ENCODE results near the gene BAD. TPM values are rescaled to one million over a fixed set of nuclear protein-coding genes. Genes with fewer than 3 reads are reported as not detected.
A peak's percentile ranks its signal among the peaks of the same experiment; 100 is the strongest.

Gene BAD
- total RNA-seq, 1 donor from 2014 or later: 26.6 TPM

DNA sequence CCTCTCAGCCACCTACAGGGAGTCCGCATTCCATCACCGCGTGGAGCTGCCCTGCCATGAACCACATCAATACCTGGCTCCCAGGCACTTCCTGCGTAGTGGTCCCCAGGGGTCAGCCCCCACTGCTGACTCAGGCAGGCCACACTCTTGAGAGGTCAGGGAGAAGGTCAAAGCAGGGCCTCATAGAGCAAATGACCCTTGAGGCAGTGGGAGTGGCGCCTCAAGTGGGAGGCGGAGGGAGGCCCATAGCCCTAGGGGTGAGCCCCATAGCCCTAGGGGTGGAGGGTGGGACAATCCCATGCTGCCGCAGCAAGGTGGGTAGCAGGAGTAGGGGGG, 38.4 kb upstream of the BAD start:
- no peak for DNase-seq
- intact Hi-C loops (cut with micrococcal nuclease): no loop called here
- POLR2A ChIA-PET: interaction anchor here (1.5 kb wide), 1 partner anchor 13 kb away, joined by 4 read pairs; no protein-coding TSS in a partner anchor
- Mint-ChIP-seq H3K36me3 (ENCODE audit: low read depth) (peaks cover 18% of the 10 kb centered on the region), H3K9me3 (peaks cover 1% of the 10 kb centered on the region), H3K27ac (no peak overlapping the region), H3K27me3 (no peaks in the 10 kb centered on the region), H3K4me3 (no peak overlapping the region), H3K4me1 (peaks cover 14% of the 10 kb centered on the region)
- TF ChIP-seq, protein P1, sequence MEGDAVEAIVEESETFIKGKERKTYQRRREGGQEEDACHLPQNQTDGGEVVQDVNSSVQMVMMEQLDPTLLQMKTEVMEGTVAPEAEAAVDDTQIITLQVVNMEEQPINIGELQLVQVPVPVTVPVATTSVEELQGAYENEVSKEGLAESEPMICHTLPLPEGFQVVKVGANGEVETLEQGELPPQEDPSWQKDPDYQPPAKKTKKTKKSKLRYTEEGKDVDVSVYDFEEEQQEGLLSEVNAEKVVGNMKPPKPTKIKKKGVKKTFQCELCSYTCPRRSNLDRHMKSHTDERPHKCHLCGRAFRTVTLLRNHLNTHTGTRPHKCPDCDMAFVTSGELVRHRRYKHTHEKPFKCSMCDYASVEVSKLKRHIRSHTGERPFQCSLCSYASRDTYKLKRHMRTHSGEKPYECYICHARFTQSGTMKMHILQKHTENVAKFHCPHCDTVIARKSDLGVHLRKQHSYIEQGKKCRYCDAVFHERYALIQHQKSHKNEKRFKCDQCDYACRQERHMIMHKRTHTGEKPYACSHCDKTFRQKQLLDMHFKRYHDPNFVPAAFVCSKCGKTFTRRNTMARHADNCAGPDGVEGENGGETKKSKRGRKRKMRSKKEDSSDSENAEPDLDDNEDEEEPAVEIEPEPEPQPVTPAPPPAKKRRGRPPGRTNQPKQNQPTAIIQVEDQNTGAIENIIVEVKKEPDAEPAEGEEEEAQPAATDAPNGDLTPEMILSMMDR (IDR thresholded peaks at IDR 0.05): no peak
- CTCF ChIA-PET: no interaction called here
- ATAC-seq (ENCODE audit: low read depth): no peak

DNA sequence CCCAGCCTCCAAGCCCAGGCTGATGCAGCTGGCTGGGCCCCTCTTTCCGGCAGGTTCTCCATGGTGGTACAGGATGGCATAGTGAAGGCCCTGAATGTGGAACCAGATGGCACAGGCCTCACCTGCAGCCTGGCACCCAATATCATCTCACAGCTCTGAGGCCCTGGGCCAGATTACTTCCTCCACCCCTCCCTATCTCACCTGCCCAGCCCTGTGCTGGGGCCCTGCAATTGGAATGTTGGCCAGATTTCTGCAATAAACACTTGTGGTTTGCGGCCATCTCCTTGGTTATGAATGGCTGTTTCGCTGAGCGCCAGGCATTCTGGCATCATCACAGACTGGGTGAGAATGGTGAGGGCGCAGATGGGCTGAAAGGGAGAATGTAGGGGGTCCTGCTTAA, 37.1 kb upstream of the BAD start:
- intact Hi-C loops (cut with micrococcal nuclease): no loop called here
- Mint-ChIP-seq H3K9me3 (no peaks in the 10 kb centered on the region), H3K4me1 (peaks cover 20% of the 10 kb centered on the region), H3K4me3 (no peak overlapping the region), H3K36me3 (ENCODE audit: low read depth) (peaks cover 32% of the 10 kb centered on the region), H3K27me3 (no peaks in the 10 kb centered on the region), H3K27ac (no peak overlapping the region)
- TF ChIP-seq, protein P1 (IDR thresholded peaks at IDR 0.05): no peak
- no peak for DNase-seq
- CTCF ChIA-PET: no interaction called here
- ATAC-seq (ENCODE audit: low read depth): no peak
- POLR2A ChIA-PET: no interaction called here

DNA sequence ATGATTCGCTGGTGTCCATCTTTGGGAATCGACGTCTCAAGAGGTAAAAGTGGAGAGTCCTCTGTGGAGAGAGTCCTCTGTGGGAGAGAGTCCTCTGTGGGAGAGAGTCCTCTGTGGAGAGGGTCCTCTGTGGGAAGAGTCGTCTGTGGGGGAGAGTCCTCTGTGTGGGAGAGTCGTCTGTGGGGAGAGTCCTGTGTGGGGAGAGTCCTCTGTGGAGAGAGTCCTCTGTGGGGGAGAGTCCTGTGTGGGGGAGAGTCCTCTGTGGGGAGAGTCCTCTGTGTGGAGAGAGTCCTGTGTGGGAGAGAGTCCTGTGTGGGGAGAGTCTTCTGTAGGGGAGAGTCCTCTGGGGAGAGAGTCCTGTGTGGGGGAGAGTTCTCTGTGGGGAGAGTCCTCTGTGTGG, 36.6 kb upstream of the BAD start:
- POLR2A ChIA-PET: no interaction called here
- Mint-ChIP-seq H3K4me1 (peaks cover 23% of the 10 kb centered on the region), H3K4me3 (no peak overlapping the region), H3K9me3 (no peaks in the 10 kb centered on the region), H3K36me3 (ENCODE audit: low read depth) (peaks cover 35% of the 10 kb centered on the region), H3K27ac (peak overlapping the region; percentile 19), H3K27me3 (no peaks in the 10 kb centered on the region)
- ATAC-seq (ENCODE audit: low read depth) (no peak), DNase-seq (no peak)
- TF ChIP-seq, protein P1 (IDR thresholded peaks at IDR 0.05): no peak
- CTCF ChIA-PET: no interaction called here
- intact Hi-C loops (cut with micrococcal nuclease): no loop called here

DNA sequence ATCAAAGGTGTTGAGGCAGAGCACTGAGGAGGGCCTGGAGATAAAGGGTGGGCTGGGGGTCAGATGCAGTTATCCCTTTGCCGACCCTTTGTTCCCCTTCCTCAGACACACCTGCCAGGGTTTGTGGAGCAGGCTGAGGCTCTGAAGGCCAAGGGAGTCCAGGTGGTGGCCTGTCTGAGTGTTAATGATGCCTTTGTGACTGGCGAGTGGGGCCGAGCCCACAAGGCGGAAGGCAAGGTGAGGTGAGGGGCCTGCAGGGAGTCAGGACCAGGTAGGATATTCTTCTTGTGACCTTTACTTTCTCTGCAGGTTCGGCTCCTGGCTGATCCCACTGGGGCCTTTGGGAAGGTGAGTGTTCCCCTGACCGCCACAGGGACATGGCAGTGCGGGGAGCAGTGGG, 36.1 kb upstream of the BAD start:
- intact Hi-C loops (cut with micrococcal nuclease): no loop called here
- H3K9me3 Mint-ChIP-seq: no peaks in the 10 kb centered on the region
- CTCF ChIA-PET: interaction anchor here (1.0 kb wide), 1 partner anchor 34 kb away, joined by 3 read pairs; no protein-coding TSS in a partner anchor
- DNase-seq (no peak), ATAC-seq (ENCODE audit: low read depth) (no peak)
- no peaks in the 10 kb centered on the region for H3K27me3 Mint-ChIP-seq
- no peak overlapping the region for H3K4me3 Mint-ChIP-seq
- TF ChIP-seq, protein P1 (IDR thresholded peaks at IDR 0.05): no peak
- H3K36me3 Mint-ChIP-seq (ENCODE audit: low read depth): peaks cover 35% of the 10 kb centered on the region
- H3K4me1 Mint-ChIP-seq: peaks cover 23% of the 10 kb centered on the region
- POLR2A ChIA-PET: interaction anchor here (1.3 to 4.9 kb wide), 2 partner anchors 11 to 15 kb away, joined by 3 to 77 read pairs; no protein-coding TSS in a partner anchor
- peak overlapping the region; percentile 30 for H3K27ac Mint-ChIP-seq

DNA sequence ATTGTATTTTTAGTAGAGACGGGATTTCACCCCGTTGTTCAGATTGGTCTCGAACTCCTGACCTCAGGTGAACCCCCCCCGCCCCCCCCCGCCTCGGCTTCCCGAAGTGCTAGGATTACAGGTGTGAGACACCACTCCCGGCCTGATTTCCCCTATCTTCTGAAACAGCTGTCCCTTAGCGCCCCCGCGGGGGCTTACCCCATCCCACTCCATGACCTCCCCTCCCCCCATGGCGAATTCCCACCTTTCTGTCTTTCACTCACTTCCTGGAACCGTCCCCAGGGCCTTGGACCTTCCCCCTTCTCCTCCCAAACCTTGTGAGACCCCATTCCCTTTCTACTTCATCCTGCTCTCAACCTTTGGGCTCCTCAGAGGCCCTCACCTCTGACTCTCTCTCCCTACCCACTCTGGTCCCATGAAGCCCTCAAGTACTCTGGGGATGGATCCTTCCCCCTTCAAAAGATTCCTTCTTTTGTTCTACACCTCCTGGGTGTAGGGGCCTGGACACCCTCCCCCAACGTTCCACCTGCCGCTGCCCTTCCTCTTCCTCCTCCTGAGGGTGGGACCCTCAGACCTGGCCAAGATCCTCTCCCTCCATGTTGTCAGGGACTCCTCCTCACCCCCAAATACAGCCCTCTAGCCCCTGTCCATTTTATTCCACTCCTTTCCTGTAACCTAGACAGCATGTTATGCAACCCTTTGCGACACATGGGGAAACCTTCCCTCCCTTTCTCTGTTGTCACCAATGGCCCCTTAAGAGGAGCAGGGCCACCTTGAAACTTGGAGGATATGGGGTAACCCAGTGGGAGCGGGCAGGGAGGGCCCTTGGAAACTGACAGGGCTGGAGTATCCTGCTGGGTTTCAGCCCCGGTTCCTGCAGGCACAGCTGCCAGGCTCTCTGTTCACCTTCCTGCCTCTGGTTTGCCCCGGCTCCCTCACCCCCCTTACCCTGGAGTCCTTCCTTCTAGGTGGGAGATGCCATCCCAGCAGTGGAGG, 34.6 kb upstream of the BAD start:
- Mint-ChIP-seq H3K4me1 (peaks cover 23% of the 10 kb centered on the region), H3K27ac (peak overlapping the region; percentile 99), H3K27me3 (no peaks in the 10 kb centered on the region), H3K36me3 (ENCODE audit: low read depth) (peaks cover 45% of the 10 kb centered on the region), H3K4me3 (peak overlapping the region; percentile 94), H3K9me3 (no peaks in the 10 kb centered on the region)
- intact Hi-C loops (cut with micrococcal nuclease): loop anchor here (1.0 to 5.0 kb wide), 9 partner anchors 12 to 423 kb away; partner anchors contain the start of genes CCDC88B, DNAJC4, NAA40 and NRXN2
- DNase-seq (no peak), ATAC-seq (ENCODE audit: low read depth) (no peak)
- ChIA-PET CTCF (interaction anchor here (1.0 to 4.2 kb wide), 7 partner anchors 12 to 370 kb away, joined by 3 to 138 read pairs (median 27); partner anchors contain the start of gene ESRRA), POLR2A (interaction anchor here (0.6 to 4.9 kb wide), 15 partner anchors 12 to 1352 kb away, joined by 3 to 94 read pairs (median 8); partner anchors contain the start of genes CCDC88B, ESRRA and FERMT3)
- TF ChIP-seq, protein P1 (IDR thresholded peaks at IDR 0.05): no peak

Measured in activated B cell treated with CpG ODN at 0.5 μM for 24 hours (primary cell).